H9 (cell line): ENCODE data around the gene HOXC12. TPM values are rescaled to one million over a fixed set of nuclear protein-coding genes. Genes with fewer than 3 reads are reported as not detected.

Experiments
- DNase-seq: peaks from one replicate; pipeline ENCODE4 v3.0.0-alpha.2; 2017
- H2AFZ ChIP-seq: one replicate; pipeline ENCODE4 v1.6.1; 2013; ENCODE audit warnings: mild to moderate bottlenecking, low read length, control low read depth, moderate library complexity
- H2AK5ac ChIP-seq: 2 replicates; pipeline ENCODE4 v1.6.1; 2013; ENCODE audit warnings: low read length, control low read depth, mixed read lengths; ENCODE audit not compliant: insufficient read length
- H2BK120ac ChIP-seq: one replicate; pipeline ENCODE4 v1.6.1; 2013; ENCODE audit warnings: low read depth, mild to moderate bottlenecking, low read length, control low read depth, inconsistent platforms; ENCODE audit not compliant: poor library complexity, severe bottlenecking
- H2BK12ac ChIP-seq: 2 replicates; pipeline ENCODE4 v1.6.1; 2013; ENCODE audit warnings: low read length, control low read depth, mixed read lengths, low read depth; ENCODE audit not compliant: insufficient read length
- H2BK15ac ChIP-seq: 2 replicates; pipeline ENCODE4 v1.6.1; 2013; ENCODE audit warnings: low read depth, low read length, control low read depth
- H2BK20ac ChIP-seq: one replicate; pipeline ENCODE4 v1.6.1; 2013; ENCODE audit warnings: low read depth, mild to moderate bottlenecking, low read length, control low read depth, inconsistent platforms; ENCODE audit not compliant: poor library complexity, severe bottlenecking
- H2BK5ac ChIP-seq: 2 replicates; pipeline ENCODE4 v1.6.1; 2013; ENCODE audit warnings: low read length, control low read depth, mixed read lengths; ENCODE audit not compliant: insufficient read length
- H3K14ac ChIP-seq: 2 replicates; pipeline ENCODE4 v1.6.1; 2013; ENCODE audit warnings: low read length, control low read depth; ENCODE audit not compliant: insufficient read depth
- H3K18ac ChIP-seq: 2 replicates; pipeline ENCODE4 v1.6.1; 2013; ENCODE audit warnings: low read depth, mild to moderate bottlenecking, mixed read lengths, low read length, control low read depth; ENCODE audit not compliant: insufficient read length
- H3K23ac ChIP-seq: 2 replicates; pipeline ENCODE4 v1.6.1; 2013; ENCODE audit warnings: low read length, control low read depth, mixed read lengths, low read depth; ENCODE audit not compliant: insufficient read length
- H3K23me2 ChIP-seq: 2 replicates; pipeline ENCODE4 v1.6.1; 2013; ENCODE audit warnings: low read depth, mild to moderate bottlenecking, mixed read lengths, low read length, control low read depth; ENCODE audit not compliant: insufficient read length, poor library complexity, severe bottlenecking
- H3K27ac ChIP-seq: 2 replicates; pipeline ENCODE4 v1.5.1; 2013; ENCODE audit warnings: low read length, control low read depth, mixed read lengths, low read depth; ENCODE audit not compliant: insufficient read length
- H3K27me3 ChIP-seq: 2 replicates; pipeline ENCODE4 v1.6.1; 2013; ENCODE audit warnings: low read length, control low read depth, inconsistent platforms; ENCODE audit not compliant: insufficient read depth
- H3K4ac ChIP-seq: 2 replicates; pipeline ENCODE4 v1.6.1; 2013; ENCODE audit warnings: low read depth, mild to moderate bottlenecking, control low read depth, inconsistent platforms, low read length, moderate library complexity
- H3K4me1 ChIP-seq: 2 replicates; pipeline ENCODE4 v1.6.1; 2013; ENCODE audit warnings: low read length, control low read depth, inconsistent platforms; ENCODE audit not compliant: insufficient read depth
- H3K4me2 ChIP-seq: 2 replicates; pipeline ENCODE4 v1.6.1; 2013; ENCODE audit warnings: low read length, control low read depth, mixed read lengths; ENCODE audit not compliant: insufficient read length, insufficient read depth
- H3K56ac ChIP-seq: 2 replicates; pipeline ENCODE4 v1.6.1; 2013; ENCODE audit warnings: low read depth, mild to moderate bottlenecking, mixed read lengths, low read length, control low read depth; ENCODE audit not compliant: insufficient read length
- H3K79me1 ChIP-seq: 2 replicates; pipeline ENCODE4 v1.6.1; 2013; ENCODE audit warnings: low read depth, mild to moderate bottlenecking, moderate library complexity, low read length, control low read depth, inconsistent platforms; ENCODE audit not compliant: insufficient read depth, poor library complexity, severe bottlenecking
- H3K79me2 ChIP-seq: 2 replicates; pipeline ENCODE4 v1.6.1; 2013; ENCODE audit warnings: low read length, control low read depth, inconsistent platforms; ENCODE audit not compliant: insufficient read depth
- H3K9ac ChIP-seq: 2 replicates; pipeline ENCODE4 v1.6.1; 2013; ENCODE audit warnings: low read length, control low read depth, mixed read lengths; ENCODE audit not compliant: insufficient read length; ENCODE audit errors: extremely low read depth
- H3K9me3 ChIP-seq: one replicate; pipeline ENCODE4 v1.6.1; 2013; ENCODE audit warnings: low read depth, low read length, inconsistent platforms; ENCODE audit not compliant: control insufficient read depth
- H3T11ph ChIP-seq: one replicate; pipeline ENCODE4 v1.6.1; 2013; ENCODE audit warnings: mild to moderate bottlenecking, low read length, control low read depth, inconsistent platforms
- H4K20me1 ChIP-seq: one replicate; pipeline ENCODE4 v1.6.1; 2013; ENCODE audit not compliant: control insufficient read depth, insufficient read length, insufficient read depth
- H4K5ac ChIP-seq: 2 replicates; pipeline ENCODE4 v1.6.1; 2013; ENCODE audit warnings: low read depth, mild to moderate bottlenecking, mixed read lengths, low read length, control low read depth; ENCODE audit not compliant: insufficient read length
- H4K8ac ChIP-seq: replicated peaks from 2 replicates; pipeline ENCODE4 v1.6.1; 2013; ENCODE audit warnings: low read length, control low read depth, mixed read lengths, low read depth; ENCODE audit not compliant: insufficient read length
- H4K91ac ChIP-seq: 2 replicates; pipeline ENCODE4 v1.6.1; 2013; ENCODE audit warnings: low read depth, mild to moderate bottlenecking, moderate library complexity, mixed read lengths, low read length, control low read depth; ENCODE audit not compliant: insufficient read length
- H3K27ac Mint-ChIP-seq, 3 experiments: 2 replicates in 2 of 3; 3 replicates in 1 of 3; pipeline ENCODE4 v1.8.0; 2020 to 2021; ENCODE audit warnings: mixed read lengths in 3 of 3, mild to moderate bottlenecking in 1 of 3, moderate library complexity in 1 of 3
- H3K27me3 Mint-ChIP-seq: 2 replicates; pipeline ENCODE4 v1.8.0; 2021; ENCODE audit warnings: low read depth, mild to moderate bottlenecking, moderate library complexity, mixed read lengths
- H3K36me3 Mint-ChIP-seq, 3 experiments: 2 replicates in 2 of 3; 3 replicates in 1 of 3; pipeline ENCODE4 v1.8.0; 2020 to 2021; ENCODE audit warnings: low read depth in 3 of 3, mixed read lengths in 3 of 3; ENCODE audit not compliant: insufficient read depth in 1 of 3
- H3K4me1 Mint-ChIP-seq, 2 experiments: 2 replicates each; pipeline ENCODE4 v1.8.0; 2020; ENCODE audit warnings: mixed read lengths in 2 of 2
- H3K4me3 Mint-ChIP-seq, 2 experiments: 2 replicates in 1 of 2; 3 replicates in 1 of 2; pipeline ENCODE4 v1.8.0; 2020 to 2021; ENCODE audit warnings: mild to moderate bottlenecking in 2 of 2, mixed read lengths in 2 of 2, moderate library complexity in 1 of 2
- H3K9me3 Mint-ChIP-seq, 2 experiments: 2 replicates in 1 of 2; 3 replicates in 1 of 2; pipeline ENCODE4 v1.8.0; 2020; ENCODE audit warnings: mild to moderate bottlenecking in 2 of 2, mixed read lengths in 2 of 2, moderate library complexity in 1 of 2
- CTCF ChIP-seq: fragments of 200-600 bp; sonication (generic); conservative IDR thresholded peaks from 3 replicates; pipeline ENCODE4 v1.8.0; 2021; ENCODE audit warnings: antibody characterized with exemption, mild to moderate bottlenecking
- WGBS: extraction: QIAGEN DNeasy Blood & Tissue Kit; methylation state at CpG from one replicate; pipeline ENCODE4 v1.1.7; 2013; ENCODE audit warnings: missing lambda C conversion rate, low lambda C conversion rate, mixed read lengths; ENCODE audit not compliant: insufficient read length; ENCODE audit errors: extremely low coverage; 5-methylcytosine and 5-hydroxymethylcytosine counted together
- total RNA-seq: library from RNA; stranded (reverse); gene quantifications from 2 replicates; pipeline ENCODE4 v1.2.1, GENCODE V29; 2021

The HOXC12 gene
- total RNA-seq, 1 experiment from 2014 or later = not detected

- no peaks in the 10 kb centered on the region for H4K20me1 ChIP-seq
- H2BK120ac ChIP-seq = no peak overlapping the region
- H3T11ph ChIP-seq = no peak overlapping the region
- H2AFZ ChIP-seq = no peak overlapping the region
- H3K14ac ChIP-seq = no peak overlapping the region
- H3K79me2 ChIP-seq = no peaks in the 10 kb centered on the region
- TF ChIP-seq CTCF = no peak
- H3K27me3 ChIP-seq = peaks cover 99% of the 10 kb centered on the region
- H3K23ac ChIP-seq = no peak overlapping the region
- Mint-ChIP-seq H3K36me3 (no peaks in the 10 kb centered on the region), H3K9me3 (no peaks in the 10 kb centered on the region; a peak in 1 of 5 replicates), H3K4me3 (0 out of 5 replicates have a peak overlapping the region, but pooled peaks of 1 of the 2 experiments have one; percentile 40), H3K27me3 (peaks cover 100% of the 10 kb centered on the region), H3K4me1 (peaks cover 7 to 31% of the 10 kb centered on the region in 2 experiments), H3K27ac (no peak overlapping the region)
- no peak overlapping the region for H3K4me2 ChIP-seq
- no peak overlapping the region for H3K27ac ChIP-seq
- no peak overlapping the region for H3K9ac ChIP-seq
- no peak overlapping the region for H4K91ac ChIP-seq
- no peaks in the 10 kb centered on the region for H3K9me3 ChIP-seq
- no peak overlapping the region for H4K5ac ChIP-seq
- no peak for DNase-seq
- WGBS = no CpG with 5 or more reads among the region's 18 CpGs
- H2BK12ac ChIP-seq = no peak overlapping the region
- no peak overlapping the region for H2BK5ac ChIP-seq
- H2AK5ac ChIP-seq = no peak overlapping the region
- H4K8ac ChIP-seq = no peak overlapping the region
- no peak overlapping the region for H2BK15ac ChIP-seq
- no peak overlapping the region for H3K18ac ChIP-seq
- H3K56ac ChIP-seq = no peak overlapping the region
- H3K4me1 ChIP-seq = no peaks in the 10 kb centered on the region
- H3K79me1 ChIP-seq = no peaks in the 10 kb centered on the region
- no peak overlapping the region for H2BK20ac ChIP-seq
- H3K23me2 ChIP-seq = no peaks in the 10 kb centered on the region
- H3K4ac ChIP-seq = no peak overlapping the region
Measured at GRCh38 chr12:53993162-53994008, 38.7 kb downstream of the HOXC12 start.
